Neuronal stem cell (in vitro differentiated cells): ENCODE measurements around the gene RXRB.

Experiments
- DNase-seq: peaks from one replicate; pipeline ENCODE4 v3.0.0-alpha.2; 2013; ENCODE audit warnings: low spot score
- H2AFZ ChIP-seq: one replicate; pipeline ENCODE4 v1.6.1; 2013; ENCODE audit warnings: mild to moderate bottlenecking, low read length, inconsistent platforms
- H2AK5ac ChIP-seq: 2 replicates; pipeline ENCODE4 v1.6.1; 2013; ENCODE audit warnings: low read depth, mild to moderate bottlenecking, inconsistent platforms, low read length, moderate library complexity, mixed read lengths
- H2BK120ac ChIP-seq: 2 replicates; pipeline ENCODE4 v1.6.1; 2013; ENCODE audit warnings: low read depth, mild to moderate bottlenecking, inconsistent platforms, low read length, moderate library complexity, mixed read lengths
- H2BK12ac ChIP-seq: one replicate; pipeline ENCODE4 v1.6.1; 2013; ENCODE audit warnings: low read length, inconsistent platforms
- H2BK15ac ChIP-seq: 2 replicates; pipeline ENCODE4 v1.6.1; 2013; ENCODE audit warnings: mild to moderate bottlenecking, low read length, inconsistent platforms, mixed read lengths
- H2BK5ac ChIP-seq: one replicate; pipeline ENCODE4 v1.6.1; 2013; ENCODE audit warnings: inconsistent platforms, mild to moderate bottlenecking, low read length, moderate library complexity
- H3K14ac ChIP-seq: one replicate; pipeline ENCODE4 v1.6.1; 2013; ENCODE audit warnings: low read length, inconsistent platforms
- H3K18ac ChIP-seq: 2 replicates; pipeline ENCODE4 v1.6.1; 2013; ENCODE audit warnings: low read length, inconsistent platforms
- H3K23ac ChIP-seq: 2 replicates; pipeline ENCODE4 v1.6.1; 2013; ENCODE audit warnings: low read depth, mild to moderate bottlenecking, mixed read lengths, low read length, inconsistent platforms; ENCODE audit not compliant: poor library complexity
- H3K27ac ChIP-seq: replicated peaks from 3 replicates; pipeline ENCODE4 v1.5.1; 2013; ENCODE audit warnings: low read length, inconsistent platforms
- H3K27me3 ChIP-seq, 3 experiments: 2 replicates each; pipeline ENCODE4 v1.6.1; 2013; ENCODE audit warnings: low read length in 3 of 3, mild to moderate bottlenecking in 2 of 3, inconsistent platforms in 1 of 3, low read depth in 1 of 3, mixed read lengths in 1 of 3, moderate library complexity in 1 of 3; ENCODE audit not compliant: control insufficient read depth in 3 of 3, insufficient read depth in 3 of 3
- H3K36me3 ChIP-seq, 2 donors: replicated peaks in 1 of 2; 2 replicates each; pipeline ENCODE4 v1.6.1; 2013; ENCODE audit warnings: low read length in 2 of 2; ENCODE audit not compliant: control insufficient read depth in 2 of 2, insufficient read depth in 2 of 2
- H3K4ac ChIP-seq: 2 replicates; pipeline ENCODE4 v1.6.1; 2013; ENCODE audit warnings: inconsistent platforms, mild to moderate bottlenecking, low read length, moderate library complexity
- H3K4me1 ChIP-seq, 2 donors: 1 replicate in 1 of 2; 2 replicates in 1 of 2; pipeline ENCODE4 v1.6.1; 2013; ENCODE audit warnings: low read length in 2 of 2, low read depth in 1 of 2; ENCODE audit not compliant: control insufficient read depth in 2 of 2, insufficient read depth in 1 of 2
- H3K4me2 ChIP-seq: one replicate; pipeline ENCODE4 v1.6.1; 2013; ENCODE audit warnings: mild to moderate bottlenecking, low read length, inconsistent platforms; ENCODE audit not compliant: insufficient read depth, poor library complexity, severe bottlenecking
- H3K4me3 ChIP-seq, 2 donors: 2 replicates each; pipeline ENCODE4 v1.5.1; 2013; ENCODE audit warnings: low read length in 2 of 2, mild to moderate bottlenecking in 2 of 2, inconsistent platforms in 1 of 2, moderate library complexity in 1 of 2
- H3K79me1 ChIP-seq: one replicate; pipeline ENCODE4 v1.6.1; 2013; ENCODE audit warnings: low read depth, mild to moderate bottlenecking, inconsistent platforms, low read length, moderate library complexity
- H3K9ac ChIP-seq: one replicate; pipeline ENCODE4 v1.6.1; 2013; ENCODE audit warnings: mild to moderate bottlenecking, low read depth, low read length, inconsistent platforms; ENCODE audit not compliant: poor library complexity
- H3K9me3 ChIP-seq, 2 donors: replicated peaks in 1 of 2; 2 replicates each; pipeline versions ENCODE3 to v1.6.1; 2013; ENCODE audit warnings: low read length in 2 of 2, mild to moderate bottlenecking in 2 of 2, inconsistent platforms in 1 of 2, low read depth in 1 of 2, mixed read lengths in 1 of 2, moderate library complexity in 1 of 2; ENCODE audit not compliant: control insufficient read depth in 2 of 2, insufficient read depth in 1 of 2
- H4K8ac ChIP-seq: one replicate; pipeline ENCODE4 v1.6.1; 2013; ENCODE audit warnings: low read depth, mild to moderate bottlenecking, inconsistent platforms, low read length, moderate library complexity
- H4K91ac ChIP-seq: one replicate; pipeline ENCODE4 v1.6.1; 2013; ENCODE audit warnings: low read length, low read depth, mild to moderate bottlenecking, inconsistent platforms; ENCODE audit not compliant: poor library complexity
- WGBS, 2 donors: extraction: QIAGEN DNeasy Blood & Tissue Kit; methylation state at CpG; one replicate each; pipeline ENCODE4 v1.1.7; 2013; ENCODE audit warnings: missing lambda C conversion rate in 2 of 2, mixed read lengths in 1 of 2; ENCODE audit not compliant: insufficient read length in 2 of 2, insufficient replicate concordance in 1 of 2; ENCODE audit errors: extremely low coverage in 2 of 2; 5-methylcytosine and 5-hydroxymethylcytosine counted together

The RXRB gene

GRCh38 chr6:33192671-33193602 lies 7.5 kb downstream of the RXRB start:
- Histone ChIP-seq H3K9ac (peak overlapping the region; percentile 50), H2BK15ac (peak overlapping the region; percentile 15), H3K9me3 (no peaks in the 10 kb centered on the region), H3K18ac (peak overlapping the region; percentile 93), H3K4ac (no peak overlapping the region), H3K4me2 (peak overlapping the region; percentile 81), H2AK5ac (no peak overlapping the region), H3K14ac (no peak overlapping the region), H2AFZ (no peak overlapping the region), H4K91ac (no peak overlapping the region), H3K27ac (no peak overlapping the region), H3K4me3 (peak overlapping the region in 1 of 2 donors; percentile 74), H3K79me1 (peaks cover under 1% of the 10 kb centered on the region), H2BK120ac (no peak overlapping the region), H3K23ac (no peak overlapping the region), H3K4me1 (peaks cover 3 to 11% of the 10 kb centered on the region in 2 donors), H4K8ac (no peak overlapping the region), H2BK12ac (no peak overlapping the region), H3K27me3 (peaks cover 4 to 22% (median 14%) of the 10 kb centered on the region in 3 experiments), H3K36me3 (peaks cover 25 to 40% of the 10 kb centered on the region in 2 donors), H2BK5ac (no peak overlapping the region)
- no CpG with 5 or more reads among the region's 72 CpGs for WGBS, 2 donors
- no peak for DNase-seq

- Histone ChIP-seq H3K9me3 (no peaks in the 10 kb centered on the region), H3K4me1 (peaks cover 3 to 11% of the 10 kb centered on the region in 2 donors), H3K14ac (no peak within 1 kb of the TSS), H3K27me3 (peaks cover 4 to 22% (median 16%) of the 10 kb centered on the region in 3 experiments), H4K8ac (no peak within 1 kb of the TSS), H2AFZ (no peak within 1 kb of the TSS), H3K9ac (peak within 1 kb of the TSS; percentile 65), H2BK15ac (peak within 1 kb of the TSS; percentile 23), H3K79me1 (no peaks in the 10 kb centered on the region), H3K4me2 (peak within 1 kb of the TSS; percentile 81), H3K4ac (peak within 1 kb of the TSS; percentile 78), H3K23ac (peak within 1 kb of the TSS; percentile 57), H3K18ac (peak within 1 kb of the TSS; percentile 93), H2AK5ac (peak within 1 kb of the TSS; percentile 13), H2BK5ac (no peak within 1 kb of the TSS), H2BK120ac (no peak within 1 kb of the TSS), H4K91ac (no peak within 1 kb of the TSS), H2BK12ac (no peak within 1 kb of the TSS), H3K36me3 (peaks cover 23 to 37% of the 10 kb centered on the region in 2 donors), H3K27ac (no peak within 1 kb of the TSS), H3K4me3 (peak within 1 kb of the TSS in 1 of 2 donors; percentile 74)
- DNase-seq, result no peak
- WGBS, 2 donors, result no CpG with 5 or more reads among the region's 35 CpGs
These were observed 8.3 kb downstream of the RXRB start, which contains the start of gene COL11A2 for GRCh38 chr6:33192105-33192646. TSS of gene COL11A2 (minus strand) at chr6:33192467. CDS start at chr6:33192240, 227 bp downstream.

- Histone ChIP-seq H3K36me3 (peaks cover 20 to 31% of the 10 kb centered on the region in 2 donors), H3K14ac (no peak overlapping the region), H2BK120ac (no peak overlapping the region), H3K27ac (no peak overlapping the region), H2AFZ (no peak overlapping the region), H2BK12ac (no peak overlapping the region), H3K4me3 (peak overlapping the region in 1 of 2 donors; percentile 16), H3K9me3 (no peaks in the 10 kb centered on the region), H3K23ac (peak overlapping the region; percentile 30), H3K4me2 (peak overlapping the region; percentile 39), H3K4me1 (peaks cover 3 to 11% of the 10 kb centered on the region in 2 donors), H2BK15ac (peak overlapping the region; percentile 23), H2BK5ac (no peak overlapping the region), H3K4ac (no peak overlapping the region), H3K27me3 (peaks cover 4 to 22% (median 18%) of the 10 kb centered on the region in 3 experiments), H2AK5ac (peak overlapping the region; percentile 13), H4K8ac (no peak overlapping the region), H3K9ac (no peak overlapping the region), H3K18ac (peak overlapping the region; percentile 73), H3K79me1 (no peaks in the 10 kb centered on the region), H4K91ac (no peak overlapping the region)
- no peak for DNase-seq
- no CpG with 5 or more reads among the region's 8 CpGs for WGBS, 2 donors
These were observed 8.9 kb downstream of the RXRB start for GRCh38 chr6:33191383-33192104.
